ENCODE measurements around the gene SFI1.

- TF ChIP-seq CTCF (IDR thresholded peaks at IDR 0.05; ENCODE audit: poor library complexity) = no peak
- no peak for TF ChIP-seq EZH2 (IDR thresholded peaks at IDR 0.05; ENCODE audit: borderline replicate concordance)
- no peak for TF ChIP-seq EZH2phosphoT487 (IDR thresholded peaks at IDR 0.05; ENCODE audit: low read depth, severe bottlenecking, unreplicated experiment)
Measured at GRCh38 chr22:31561970-31562369, 65.6 kb downstream of the SFI1 start.

Data from hepatocyte (in vitro differentiated cells).